ENCODE measurements around the gene FHOD1.

Gene FHOD1

DNA sequence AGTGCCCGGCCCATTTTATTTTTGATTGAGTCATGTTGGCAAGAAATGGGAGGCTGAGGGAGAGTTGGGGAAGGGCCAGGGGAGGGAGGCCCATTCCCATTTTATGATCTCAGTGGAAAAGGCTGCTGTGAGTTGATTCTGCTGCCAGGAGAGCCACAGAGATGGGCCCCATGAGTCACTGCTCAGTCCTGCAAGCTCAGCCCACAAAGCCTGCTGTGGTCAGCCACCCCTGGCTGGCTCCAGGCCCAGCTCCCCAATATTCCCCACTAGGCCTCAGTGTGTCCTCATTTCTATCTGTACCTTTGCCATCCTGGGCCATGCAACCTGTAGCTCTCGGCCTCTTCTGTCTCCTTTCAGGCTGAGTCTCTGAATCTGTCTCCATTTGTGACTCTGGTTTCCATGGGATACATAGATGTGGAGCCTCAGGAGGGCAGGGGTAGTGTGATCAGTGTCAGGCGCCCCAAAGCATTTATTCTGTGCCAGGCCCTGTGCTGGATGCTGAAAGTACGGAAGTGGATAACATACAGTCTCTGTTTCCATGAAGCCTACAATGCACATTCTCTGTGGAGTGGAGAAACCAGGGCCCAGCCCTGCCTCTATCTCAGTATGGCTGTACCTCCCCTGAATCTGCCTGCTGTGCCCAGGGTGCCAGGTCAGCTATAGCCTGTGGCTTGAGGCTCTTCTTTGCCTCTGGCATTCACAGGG is 30.2 kb upstream of the FHOD1 start:
- peak; percentile 95 for DNase-seq (ENCODE audit: low spot score)

DNA sequence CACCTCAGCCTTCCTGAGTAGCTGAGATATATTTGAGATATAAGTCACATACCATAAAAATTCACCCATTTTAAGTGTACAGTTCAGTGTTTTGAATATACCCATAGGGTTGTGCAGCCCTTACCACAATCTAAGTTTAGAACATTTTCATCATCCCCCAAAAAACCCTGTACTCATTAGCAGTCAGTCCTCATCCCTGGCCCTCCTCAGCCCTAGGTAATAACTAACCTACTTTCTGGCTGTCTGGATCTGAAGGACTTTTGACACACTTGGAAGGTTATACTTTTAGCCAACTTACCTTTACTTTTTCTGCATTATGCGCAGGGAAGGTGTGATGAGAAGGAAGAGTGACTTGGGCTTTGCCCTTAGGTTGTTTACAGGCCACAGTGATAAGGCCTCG is 28.0 kb upstream of the FHOD1 start:
- DNase-seq (ENCODE audit: low spot score) = no peak

DNA sequence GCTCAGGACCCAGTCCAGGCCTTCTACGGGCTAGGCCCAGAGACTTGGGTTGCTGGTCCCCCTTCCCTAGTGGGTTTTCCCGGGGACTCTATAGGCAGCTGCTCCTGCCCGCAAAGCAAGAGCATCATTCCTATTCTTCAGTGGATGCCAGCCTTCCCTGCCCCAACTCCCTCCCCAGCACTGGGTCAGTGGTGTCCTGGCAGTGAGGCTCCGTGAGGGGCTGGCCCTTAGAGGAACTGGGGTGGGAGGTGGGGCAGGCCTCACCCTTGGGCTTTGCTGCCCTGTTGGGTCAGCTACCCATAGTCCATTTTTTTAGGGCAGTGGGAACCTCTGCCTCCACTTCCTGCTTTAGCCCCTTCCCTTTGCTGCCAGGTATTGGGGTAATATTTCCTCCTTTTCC is 24.2 kb upstream of the FHOD1 start:
- DNase-seq (ENCODE audit: low spot score) = no peak

DNA sequence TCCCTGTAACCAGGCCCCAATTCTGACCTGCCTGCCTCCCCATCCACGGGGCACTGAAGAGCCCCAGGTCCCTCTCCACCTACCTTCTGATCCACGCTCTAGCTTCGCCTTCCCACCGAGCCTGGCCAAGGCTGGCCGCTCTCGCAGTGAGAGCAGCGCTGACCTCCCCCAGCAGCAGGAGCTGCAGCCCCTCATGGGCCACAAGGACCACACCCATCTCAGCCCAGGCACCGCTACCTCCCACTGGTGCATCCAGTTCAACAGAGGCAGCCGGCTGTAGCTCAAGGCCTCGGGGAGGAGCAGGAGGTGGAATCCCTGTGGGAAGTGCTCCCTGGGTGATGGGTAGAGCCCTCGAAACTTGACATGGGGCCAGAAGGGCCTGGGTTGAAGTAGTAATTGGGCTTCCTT is 23.7 kb upstream of the FHOD1 start:
- DNase-seq (ENCODE audit: low spot score) = no peak

DNA sequence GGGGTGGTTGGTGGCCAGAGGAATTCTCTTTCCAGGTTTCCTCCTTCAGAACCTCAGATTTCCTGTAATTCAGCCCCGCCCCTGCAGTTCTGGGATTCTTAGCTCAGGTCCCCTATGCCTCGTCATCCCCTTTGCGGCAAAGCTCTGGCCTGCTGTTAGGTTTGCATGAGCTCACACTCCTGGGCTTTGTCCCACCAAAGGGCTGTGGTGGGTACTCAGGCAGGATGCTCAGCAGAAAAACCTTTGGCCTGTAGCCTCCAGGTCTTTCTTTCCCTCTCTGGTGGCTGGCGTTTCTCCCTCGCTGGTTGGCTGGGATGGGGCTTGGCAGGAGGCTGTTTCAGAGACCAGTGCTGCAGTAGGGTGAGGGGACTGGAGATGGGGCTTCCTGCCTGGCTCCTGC is 22.5 kb upstream of the FHOD1 start:
- DNase-seq (ENCODE audit: low spot score) = no peak

DNA sequence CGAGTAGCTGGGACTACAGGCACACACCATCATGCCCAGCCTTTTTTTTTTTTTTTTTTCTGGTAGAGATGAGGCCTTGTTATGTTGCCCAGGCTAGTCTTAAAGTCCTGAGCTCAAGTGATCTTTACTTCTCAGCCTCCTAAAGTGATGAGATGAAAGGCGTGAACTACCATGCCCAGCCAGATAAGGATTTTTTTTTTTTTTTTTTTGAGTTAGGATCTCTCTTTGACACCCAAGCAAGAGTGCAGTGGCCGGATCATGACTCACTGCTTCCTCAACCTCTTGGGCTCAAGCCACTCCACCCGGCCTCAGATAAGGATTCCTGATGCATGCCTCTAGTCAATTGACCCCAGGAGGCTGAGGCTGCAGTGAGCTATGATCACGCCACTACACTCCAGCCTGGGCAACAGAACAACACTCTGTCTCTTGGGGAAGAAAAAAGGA is 20.9 kb upstream of the FHOD1 start:
- DNase-seq (ENCODE audit: low spot score) = peak; percentile 70

DNA sequence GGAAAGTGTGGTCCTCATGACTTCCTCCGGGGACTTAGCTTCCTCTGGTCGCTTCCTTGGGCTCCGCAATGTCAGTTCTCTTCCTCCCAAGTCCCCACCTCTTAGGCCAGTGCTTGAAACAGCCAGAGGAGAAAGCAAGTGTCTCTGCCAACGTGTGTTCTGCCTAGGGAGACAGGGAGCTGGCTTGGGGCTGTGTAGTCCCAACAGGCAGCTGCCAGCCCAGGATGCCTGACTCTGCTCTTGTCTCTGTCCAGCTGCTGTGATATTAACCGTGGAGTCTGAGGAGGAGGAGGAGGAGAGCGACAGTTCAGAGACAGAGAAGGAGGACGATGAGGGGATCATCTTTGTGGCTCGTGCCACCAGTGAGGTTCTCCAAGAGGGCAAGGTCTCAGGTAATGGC is 18.6 kb upstream of the FHOD1 start:
- DNase-seq (ENCODE audit: low spot score) = no peak

DNA sequence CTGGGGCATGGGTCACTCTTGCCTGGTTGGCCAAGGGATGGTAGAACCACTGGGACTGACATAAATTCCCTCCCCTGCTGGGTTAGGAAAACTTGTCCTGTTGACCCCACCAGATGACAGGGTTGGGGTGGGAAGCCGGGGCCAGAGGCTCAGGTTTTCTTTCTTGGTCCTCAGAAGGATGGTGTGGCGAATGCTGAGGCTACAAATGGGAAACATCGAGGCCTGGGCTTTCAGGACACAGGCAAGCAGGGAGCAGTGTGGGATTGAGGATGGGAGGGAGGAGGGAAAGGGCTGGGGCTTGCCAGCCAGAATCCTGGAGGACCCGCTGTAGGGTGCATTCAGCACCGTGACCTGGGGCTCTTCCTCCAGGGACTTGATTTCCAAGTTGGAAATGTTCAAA is 17.6 kb upstream of the FHOD1 start:
- no peak for DNase-seq (ENCODE audit: low spot score)

DNA sequence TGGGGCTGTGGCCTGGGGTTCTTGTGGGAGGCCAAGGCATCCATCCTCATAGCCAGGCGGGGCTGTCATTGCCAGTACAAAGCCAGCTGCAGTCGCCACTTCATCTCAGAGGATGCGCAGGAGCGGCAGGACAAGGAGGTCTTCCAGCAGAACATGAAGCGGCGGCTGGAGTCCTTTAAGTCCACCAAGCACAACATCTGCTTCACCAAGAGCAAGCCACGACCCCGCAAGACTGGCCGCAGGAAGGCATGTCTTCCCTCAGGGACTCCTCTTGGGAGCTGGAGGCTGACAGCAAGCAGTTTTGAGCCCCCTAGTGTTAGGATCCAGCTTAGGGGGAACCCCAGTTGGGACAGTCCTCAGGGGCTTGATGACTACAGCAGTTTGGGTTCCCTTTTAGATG is 17.0 kb upstream of the FHOD1 start:
- DNase-seq (ENCODE audit: low spot score) = no peak

DNA sequence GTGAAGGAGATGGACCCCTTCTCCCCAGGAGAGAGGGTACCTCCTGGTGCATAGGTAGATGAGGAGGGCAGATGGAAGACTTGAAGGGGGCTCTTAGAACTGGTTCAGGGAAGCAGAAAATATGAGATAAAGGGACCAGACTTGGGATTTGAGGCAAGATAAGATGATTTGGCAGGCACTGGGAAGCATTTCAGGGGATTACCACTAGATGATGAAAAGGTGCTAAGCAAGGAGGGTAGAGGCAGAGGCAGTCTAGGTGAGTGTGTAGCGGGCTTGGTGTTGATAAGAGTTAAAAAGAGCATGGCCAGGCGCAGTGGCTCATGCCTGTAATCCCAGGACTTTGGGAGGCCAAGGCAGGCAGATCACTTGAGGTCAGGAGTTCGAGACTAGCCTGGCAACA is 15.9 kb upstream of the FHOD1 start:
- DNase-seq (ENCODE audit: low spot score) = no peak

DNA sequence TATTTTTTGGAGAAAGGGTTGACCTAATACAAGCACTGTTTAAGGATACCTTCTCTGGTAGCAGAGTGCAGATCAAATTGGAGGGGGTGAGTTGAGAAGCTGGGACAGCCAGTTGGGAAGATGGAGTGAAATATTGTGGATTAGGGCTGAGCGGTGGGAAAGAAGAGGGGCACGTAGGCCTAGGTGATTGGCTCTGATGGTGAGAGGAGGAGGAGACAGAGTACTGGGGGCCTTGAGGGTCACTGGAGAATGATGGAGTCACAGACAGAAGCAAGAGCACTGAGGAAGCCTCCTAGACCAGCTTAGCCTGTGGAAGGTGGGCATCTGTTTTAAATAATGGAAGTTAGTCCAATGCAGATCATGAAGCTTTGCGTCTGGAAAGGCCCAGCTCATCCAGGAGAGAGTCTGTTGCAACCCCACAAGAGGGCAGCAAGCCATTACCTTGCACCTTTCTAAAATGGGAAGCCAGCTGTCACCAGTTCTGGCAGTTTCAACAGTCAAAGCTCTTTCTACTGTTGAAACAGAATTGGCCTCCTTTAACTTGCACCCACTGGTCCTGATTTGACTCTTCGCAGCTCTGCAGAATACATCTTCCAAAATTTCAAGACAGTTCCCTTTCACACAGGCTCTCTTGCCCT is 13.3 kb upstream of the FHOD1 start:
- peak; percentile 50 for DNase-seq (ENCODE audit: low spot score)

DNA sequence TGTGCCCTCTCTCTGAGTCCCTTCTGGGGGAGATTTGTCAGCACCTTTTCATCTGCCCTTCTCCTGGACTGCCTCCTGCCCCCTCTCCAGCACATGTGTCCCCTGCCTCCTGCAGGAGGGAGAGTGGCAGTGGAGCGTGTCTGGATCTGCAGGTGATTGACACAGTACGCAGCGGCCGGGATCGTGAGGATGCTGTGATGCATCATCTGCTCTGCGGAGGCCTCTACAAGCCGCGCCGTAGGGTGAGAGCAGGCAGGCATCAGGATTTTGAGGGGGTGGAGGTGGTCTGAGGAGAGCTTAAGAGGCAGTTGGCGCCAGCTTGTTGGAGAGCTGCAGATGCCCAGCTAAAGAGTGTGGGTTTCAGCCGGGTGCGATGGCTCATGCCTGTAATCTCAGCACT is 12.4 kb upstream of the FHOD1 start:
- DNase-seq (ENCODE audit: low spot score) = no peak

DNA sequence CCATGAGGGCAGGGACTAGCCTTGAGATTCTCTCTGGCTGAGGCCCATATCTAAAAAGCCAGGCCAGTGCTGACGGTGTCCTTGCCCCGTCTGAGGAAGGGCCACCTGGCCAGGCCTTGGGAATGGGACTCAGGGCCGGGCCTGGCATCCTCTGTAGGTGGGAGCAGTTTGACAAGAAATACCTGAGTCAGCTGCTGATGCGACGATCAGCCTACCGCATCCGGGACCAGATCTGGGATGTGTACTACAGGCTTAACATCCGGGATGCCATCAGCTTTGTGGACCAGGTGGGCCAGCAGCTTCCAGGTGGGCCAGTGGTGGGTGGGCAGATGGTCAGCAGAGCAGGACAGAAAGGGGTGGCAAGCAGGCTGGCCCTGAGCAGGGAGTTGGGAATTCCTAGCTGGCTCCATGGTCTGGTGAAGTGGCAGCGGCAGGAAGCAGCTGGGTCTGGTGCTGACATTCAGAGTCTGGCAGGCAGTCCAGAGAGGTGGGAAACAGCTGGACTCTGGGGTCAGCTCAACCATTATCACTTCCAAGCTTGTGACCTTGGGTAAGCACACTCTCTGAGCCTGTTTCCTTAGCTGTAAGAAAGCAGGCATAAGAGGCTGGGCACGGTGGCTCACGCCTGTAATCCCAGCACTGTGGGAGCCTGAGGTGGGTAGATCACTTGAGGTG is 11.0 kb upstream of the FHOD1 start:
- DNase-seq (ENCODE audit: low spot score) = no peak

DNA sequence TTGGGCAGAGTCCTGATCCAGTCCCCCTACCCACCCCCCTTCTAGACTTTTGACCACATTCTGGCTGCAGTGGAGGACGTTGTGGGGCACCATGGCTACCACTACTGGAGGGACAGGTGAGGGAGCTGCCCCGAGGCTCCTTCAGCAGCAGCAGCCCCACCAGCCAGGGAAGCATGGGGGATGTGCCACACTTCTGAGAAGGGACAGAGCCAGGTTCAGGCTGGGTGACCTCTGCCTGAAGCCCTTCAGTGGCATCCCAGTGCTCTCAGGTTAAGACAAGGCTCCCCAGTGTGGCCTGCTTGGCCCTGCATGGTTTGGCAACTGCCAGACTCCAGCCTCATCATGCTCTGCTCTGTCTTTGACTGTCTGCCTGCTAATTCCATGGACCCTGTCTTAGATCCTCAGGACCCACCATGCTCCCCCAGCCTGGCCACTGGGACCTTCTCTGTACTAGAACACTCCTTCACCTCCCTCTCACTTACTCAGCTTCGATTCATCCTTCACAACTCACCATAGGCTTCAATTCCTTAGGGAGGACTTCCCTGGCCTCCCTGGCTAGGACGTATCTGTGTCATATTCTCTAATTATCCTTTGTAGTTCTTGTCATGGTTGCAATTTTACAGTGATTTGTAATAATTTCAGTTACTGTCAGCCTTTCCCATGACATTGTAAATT is 10.3 kb upstream of the FHOD1 start:
- DNase-seq (ENCODE audit: low spot score) = no peak

DNA sequence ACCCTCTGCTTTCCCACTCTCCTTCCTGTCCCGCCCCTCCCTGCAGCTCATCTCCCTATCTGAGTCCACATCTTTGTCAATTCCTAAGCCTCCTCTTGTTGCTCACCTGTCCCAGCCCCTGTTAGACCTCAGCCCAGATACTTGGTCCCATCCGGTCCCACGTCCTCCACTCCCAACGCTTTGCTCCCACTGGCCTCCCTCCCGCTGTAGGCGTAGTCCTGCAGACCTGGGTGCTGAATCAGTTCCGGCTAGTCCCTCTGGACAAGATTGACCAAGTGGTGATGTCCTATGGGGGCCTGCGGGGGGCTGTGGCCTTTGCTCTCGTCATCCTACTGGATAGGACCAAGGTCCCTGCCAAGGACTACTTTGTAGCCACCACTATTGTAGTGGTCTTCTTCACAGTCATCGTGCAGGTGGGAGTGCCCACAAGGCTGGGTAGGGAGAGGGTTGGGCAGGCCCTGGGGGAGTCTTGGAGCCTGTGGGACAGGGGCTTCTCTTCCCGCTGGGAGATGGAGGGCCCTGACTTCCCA is 9.5 kb upstream of the FHOD1 start:
- DNase-seq (ENCODE audit: low spot score) = no peak

DNA sequence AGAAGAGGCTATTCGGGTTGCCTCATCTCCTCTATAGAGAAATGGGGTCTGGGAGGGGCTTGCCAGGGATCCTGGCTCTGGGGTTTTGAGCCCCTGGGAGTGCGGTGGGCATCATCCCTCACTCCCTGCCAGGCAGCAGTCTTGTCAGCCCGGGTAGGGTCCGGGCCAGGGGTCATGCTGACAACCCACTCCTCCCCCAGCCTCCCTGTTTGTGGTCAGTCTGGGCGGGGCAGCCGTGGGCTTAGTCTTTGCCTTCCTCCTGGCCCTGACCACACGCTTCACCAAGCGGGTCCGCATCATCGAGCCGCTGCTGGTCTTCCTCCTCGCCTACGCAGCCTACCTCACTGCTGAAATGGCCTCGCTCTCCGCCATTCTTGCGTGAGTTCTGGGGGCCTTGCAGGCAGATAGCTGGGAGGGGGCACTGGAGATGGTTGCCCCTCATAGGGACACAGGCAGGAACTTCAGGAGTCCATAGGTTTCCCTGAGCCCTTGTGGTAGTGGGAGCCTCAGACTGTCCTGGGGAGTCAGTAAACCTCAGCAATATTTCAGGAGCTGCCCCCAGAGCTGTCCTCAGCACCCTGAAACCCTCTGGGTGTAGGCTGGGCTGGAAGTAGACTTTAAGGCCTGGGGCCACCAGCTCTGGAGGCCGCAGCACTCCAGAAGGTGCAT is 8.4 kb upstream of the FHOD1 start:
- no peak for DNase-seq (ENCODE audit: low spot score)

DNA sequence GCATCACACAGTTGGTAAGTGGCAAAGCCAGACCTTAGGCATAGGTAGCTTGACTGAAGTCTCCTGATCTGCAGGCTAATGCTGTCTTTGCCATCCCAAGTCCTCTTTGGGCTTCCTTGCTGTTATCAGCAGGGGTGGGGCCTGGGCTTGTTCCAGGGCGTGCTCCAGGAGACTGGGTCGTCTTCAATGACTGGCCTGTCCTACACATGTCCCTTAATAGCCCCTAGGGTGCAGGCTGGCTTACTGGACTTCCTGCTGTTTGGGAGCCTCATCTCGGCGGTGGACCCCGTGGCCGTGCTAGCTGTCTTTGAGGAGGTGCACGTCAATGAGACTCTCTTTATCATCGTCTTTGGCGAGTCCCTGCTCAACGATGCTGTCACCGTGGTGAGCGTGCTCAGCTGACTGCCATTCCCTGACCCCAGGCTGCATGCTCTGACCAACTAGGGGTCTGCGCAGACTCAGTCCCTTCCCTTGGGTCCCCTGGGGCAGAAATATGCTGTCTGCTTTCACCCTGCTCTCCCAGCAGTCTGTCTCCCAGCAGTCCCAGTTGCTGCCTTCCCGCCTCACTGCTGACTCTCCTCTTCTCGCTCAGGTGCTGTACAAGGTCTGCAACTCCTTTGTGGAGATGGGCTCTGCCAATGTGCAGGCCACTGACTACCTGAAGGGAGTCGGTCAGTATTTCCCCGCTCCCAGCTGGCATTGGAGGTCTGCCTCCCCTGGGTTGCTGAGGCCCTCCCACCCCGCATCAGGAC is 7.7 kb upstream of the FHOD1 start:
- no peak for DNase-seq (ENCODE audit: low spot score)

DNA sequence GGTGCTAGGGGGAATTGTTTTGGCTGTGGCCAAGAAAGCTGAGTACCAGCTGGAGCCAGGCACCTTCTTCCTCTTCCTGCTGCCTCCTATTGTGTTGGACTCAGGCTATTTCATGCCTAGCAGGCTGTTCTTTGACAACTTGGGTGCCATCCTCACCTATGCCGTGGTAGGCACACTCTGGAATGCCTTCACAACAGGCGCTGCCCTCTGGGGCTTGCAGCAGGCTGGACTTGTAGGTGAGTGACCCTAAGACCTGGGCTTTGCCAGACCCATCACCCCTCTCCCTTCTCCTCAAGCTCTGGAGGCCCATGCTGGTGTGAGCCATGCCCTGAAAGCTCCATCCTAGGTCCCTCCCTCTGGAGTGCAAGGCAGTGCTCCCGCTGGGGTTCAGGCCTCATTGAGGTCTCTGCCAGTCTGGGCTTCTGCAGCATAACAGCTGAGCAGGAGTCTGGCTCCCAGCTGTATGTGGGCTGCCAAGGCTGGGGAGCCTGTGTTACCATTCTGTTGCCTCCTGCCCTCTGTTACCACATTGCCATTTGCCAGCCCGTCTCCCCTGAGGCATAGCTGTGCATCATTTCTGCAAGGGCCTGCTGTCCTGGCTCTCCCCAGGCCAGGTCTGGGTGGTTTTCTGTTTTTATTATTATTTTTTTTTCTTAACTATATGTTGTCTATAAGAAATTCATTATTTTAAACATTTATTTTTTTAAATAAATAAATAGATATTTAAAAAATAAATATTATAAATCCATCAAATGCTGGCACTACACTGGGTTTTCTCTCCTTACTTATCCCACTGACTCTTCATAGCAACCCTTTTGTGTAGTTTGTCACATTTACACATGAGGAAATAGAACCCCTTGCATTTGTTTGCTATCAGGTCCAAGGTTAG is 5.6 kb upstream of the FHOD1 start:
- no peak for DNase-seq (ENCODE audit: low spot score)

DNA sequence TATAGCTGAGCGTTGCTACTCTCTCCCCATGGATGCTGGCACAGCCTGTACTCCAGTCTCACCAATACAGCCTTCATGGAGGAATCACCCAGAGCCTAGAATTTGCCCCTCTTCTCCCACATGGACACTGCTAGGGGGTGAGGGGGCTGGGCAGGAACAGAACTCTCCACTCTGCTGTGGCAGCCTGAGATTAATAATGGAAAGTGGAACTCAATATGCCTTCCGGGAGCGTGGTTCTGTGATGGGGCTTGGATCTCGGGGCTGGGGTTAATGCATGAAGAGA is 2.7 kb upstream of the FHOD1 start:
- no peak for DNase-seq (ENCODE audit: low spot score)

DNA sequence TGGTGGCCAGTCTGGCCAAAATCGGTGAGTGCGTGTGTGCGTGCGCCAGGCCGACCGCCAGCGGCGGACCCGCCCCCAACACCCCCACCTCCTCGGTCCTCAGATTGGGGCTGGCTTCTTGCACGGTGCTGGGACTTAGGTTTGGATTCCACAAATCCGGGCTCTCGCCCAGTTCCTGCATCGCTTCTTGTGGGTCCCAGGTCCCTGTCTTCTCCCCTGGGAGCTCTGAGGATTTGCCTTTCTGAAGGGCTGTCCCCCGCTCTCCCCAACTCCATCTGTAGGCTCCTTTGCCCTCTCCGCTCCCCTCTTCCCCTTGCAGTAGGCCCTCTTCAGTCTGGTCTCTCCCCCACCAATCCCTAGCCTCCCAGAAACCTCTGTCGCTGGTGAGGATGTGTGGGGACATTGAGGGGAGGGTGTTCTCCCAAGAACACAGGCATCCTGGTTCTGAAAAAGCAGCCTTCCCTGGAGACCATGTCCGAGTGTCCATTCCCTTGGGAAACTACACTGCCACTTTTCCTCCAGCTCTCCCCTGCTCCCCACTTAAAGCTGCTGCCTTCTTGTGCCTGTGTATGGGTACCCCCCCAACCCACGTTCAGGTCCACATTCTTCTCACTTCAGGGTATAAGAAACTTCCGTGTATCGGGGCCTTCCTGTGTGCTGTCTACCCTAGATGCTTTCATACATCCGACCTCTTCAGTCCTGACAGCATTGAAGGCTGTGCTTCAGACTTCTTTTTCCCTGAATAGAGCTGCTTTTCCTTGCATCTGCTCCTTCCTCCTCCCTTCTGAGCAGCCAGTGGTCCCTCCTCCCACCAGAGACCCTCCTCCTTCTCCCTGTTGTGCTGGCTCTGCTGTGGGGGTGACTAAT is 2.1 kb upstream of the FHOD1 start:
- DNase-seq (ENCODE audit: low spot score) = no peak

Data from GM03348 (cell line).